RWPE1 (cell line): ENCODE measurements around the gene CECR2.

Source experiments
- CTCF ChIA-PET: fragments of 350-600 bp; sonication (Branson Sonifier 250); formaldehyde crosslinking; extraction: SDS; loops from one replicate; lab custom pipeline; 2021; lab: Yijun Ruan, JAX
- POLR2A ChIA-PET: fragments of 400-600 bp; formaldehyde crosslinking; extraction: SDS; loops from one replicate; lab custom pipeline; 2020; ENCODE audit warnings: antibody characterized with exemption; ENCODE audit not compliant: low non-redundant PET; lab: Yijun Ruan, JAX
- DNase-seq: peaks from one replicate; pipeline ENCODE4 v3.0.0; 2012; ENCODE audit warnings: low spot score
- H3K27ac ChIP-seq: fragments of 450-650 bp; 2 replicates; pipeline ENCODE4 v1.5.1; 2017
- CTCF ChIP-seq: fragments of 450-650 bp; conservative IDR thresholded peaks from 2 replicates; pipeline ENCODE4 v1.5.1; 2017; ENCODE audit warnings: low read depth, mild to moderate bottlenecking

Gene CECR2

GRCh38 chr22:17369439-17370025, at the start of gene CECR2:
CECR2 (plus strand) TSS chr22:17369460; CDS start chr22:17369784, 324 bp downstream.
- TF ChIP-seq CTCF: no peak
- DNase-seq: no peak
- no peak within 1 kb of the TSS for H3K27ac ChIP-seq

GRCh38 chr22:17319546-17319945, 49.7 kb upstream of the CECR2 start:
- DNase-seq: no peak
- CTCF ChIA-PET: no interaction called here
- POLR2A ChIA-PET: no interaction called here
- H3K27ac ChIP-seq: no peak overlapping the region
- TF ChIP-seq CTCF: no peak

More at GRCh38 chr22:17369439-17370025, at the start of gene CECR2:
- ChIA-PET CTCF (no interaction called here), POLR2A (no interaction called here)

- CTCF ChIA-PET: no interaction called here
- POLR2A ChIA-PET: no interaction called here
These were observed 46.7 kb upstream of the CECR2 start for GRCh38 chr22:17322511-17322910.

GRCh38 chr22:17331690-17332089, 37.6 kb upstream of the CECR2 start:
- ChIA-PET CTCF (no interaction called here), POLR2A (no interaction called here)
- TF ChIP-seq CTCF: no peak
- H3K27ac ChIP-seq: no peak overlapping the region
- no peak for DNase-seq

More at GRCh38 chr22:17322511-17322910, 46.7 kb upstream of the CECR2 start:
- TF ChIP-seq CTCF: no peak
- H3K27ac ChIP-seq: no peak overlapping the region
- DNase-seq: no peak

GRCh38 chr22:17332109-17332800, 37.0 kb upstream of the CECR2 start:
- ChIA-PET POLR2A (no interaction called here), CTCF (no interaction called here)
- H3K27ac ChIP-seq: no peak overlapping the region
- no peak for TF ChIP-seq CTCF
- DNase-seq: no peak

GRCh38 chr22:17334059-17334458, 35.2 kb upstream of the CECR2 start:
- DNase-seq: no peak
- no peak overlapping the region for H3K27ac ChIP-seq
- TF ChIP-seq CTCF: no peak
- POLR2A ChIA-PET: no interaction called here
- CTCF ChIA-PET: no interaction called here
